PC-9 (cell line): ENCODE data around the gene ATP11A. TPM values are rescaled to one million over a fixed set of nuclear protein-coding genes. Genes with fewer than 3 reads are reported as not detected.

Experiments used
- BruUV-seq: library from RNA; stranded (reverse); fragments of 400-500 nt; replicated peaks from 2 replicates; lab custom pipeline; 2021; lab: Mats Ljungman, UMichigan
- CTCF ChIA-PET: fragments of 300-600 bp; sonication (Branson Sonifier 250); formaldehyde crosslinking; loops from one replicate; lab custom pipeline; 2022; ENCODE audit warnings: antibody characterized with exemption; lab: Charles Lee
- POLR2A ChIA-PET: fragments of 300-600 bp; sonication (Branson Sonifier 250); formaldehyde crosslinking; loops from one replicate; lab custom pipeline; 2022; ENCODE audit warnings: antibody characterized with exemption; ENCODE audit not compliant: unreplicated experiment; lab: Charles Lee
- DNase-seq, 2 experiments: peaks; one replicate each; pipeline versions ENCODE4 v3.0.0 to v3.0.0-alpha.2; 2015 to 2022; ENCODE audit warnings: mixed read lengths in 1 of 2
- H2AFZ ChIP-seq: fragments of 200-600 bp; sonication (generic); 2 replicates; pipeline ENCODE4 v1.8.1; 2017; ENCODE audit warnings: antibody characterized with exemption
- H3F3A ChIP-seq: fragments of 200-600 bp; sonication (generic); 2 replicates; pipeline ENCODE4 v1.8.1; 2017; ENCODE audit warnings: antibody characterized with exemption, mild to moderate bottlenecking, low read depth; ENCODE audit not compliant: insufficient read depth
- H3K27ac ChIP-seq: fragments of 200-600 bp; sonication (generic); 2 replicates; pipeline ENCODE4 v1.6.1; 2016; ENCODE audit warnings: mixed run types
- H3K27me3 ChIP-seq: fragments of 200-600 bp; sonication (generic); 2 replicates; pipeline ENCODE4 v1.6.1; 2016; ENCODE audit warnings: low read depth, mixed run types; ENCODE audit not compliant: insufficient read depth
- H3K36me3 ChIP-seq: fragments of 200-600 bp; sonication (generic); 2 replicates; pipeline ENCODE4 v1.6.1; 2016; ENCODE audit warnings: low read depth, mixed run types
- H3K4me1 ChIP-seq: fragments of 200-600 bp; sonication (generic); replicated peaks from 2 replicates; pipeline ENCODE4 v1.6.1; 2016; ENCODE audit warnings: mixed run types; ENCODE audit not compliant: insufficient read depth
- H3K4me2 ChIP-seq: fragments of 200-600 bp; sonication (generic); 2 replicates; pipeline ENCODE4 v1.6.1; 2017; ENCODE audit warnings: mixed run types
- H3K4me3 ChIP-seq: fragments of 200-600 bp; sonication (generic); 2 replicates; pipeline ENCODE4 v1.6.1; 2016; ENCODE audit warnings: mixed run types
- H3K79me2 ChIP-seq: fragments of 200-600 bp; sonication (generic); 2 replicates; pipeline ENCODE4 v1.6.1; 2017; ENCODE audit warnings: low read depth, mixed run types
- H3K9me2 ChIP-seq: fragments of 200-600 bp; sonication (generic); 2 replicates; pipeline ENCODE4 v1.8.1; 2017; ENCODE audit warnings: mild to moderate bottlenecking; ENCODE audit not compliant: insufficient read depth
- H3K9me3 ChIP-seq: fragments of 200-600 bp; sonication (generic); 2 replicates; pipeline ENCODE4 v1.8.1; 2016; ENCODE audit warnings: low read depth; ENCODE audit not compliant: insufficient read depth
- H4K20me1 ChIP-seq: fragments of 200-600 bp; sonication (generic); 2 replicates; pipeline ENCODE4 v1.8.1; 2017; ENCODE audit not compliant: insufficient read depth
- EZH2 ChIP-seq: fragments of 200-600 bp; sonication (generic); IDR thresholded peaks from 2 replicates; pipeline ENCODE4 v1.8.0; 2017; ENCODE audit warnings: antibody characterized with exemption, low read depth
- intact Hi-C: fragments of 100-400 bp; cut with micrococcal nuclease; formaldehyde crosslinking; loops from one replicate; pipeline ENCODE4 v1.10.0; 2022; ENCODE audit not compliant: unreplicated experiment
- total RNA-seq: library from RNA; stranded (reverse); gene quantifications from 2 replicates; pipeline ENCODE4 v1.2.3, GENCODE V29; 2021
- TF ChIP-seq, protein P1 (sequence below): fragments of 200-600 bp; sonication (generic); conservative IDR thresholded peaks from 2 replicates; pipeline ENCODE4 v1.6.1; 2017; ENCODE audit warnings: mixed run types, antibody characterized with exemption, mild to moderate bottlenecking, moderate library complexity

Gene ATP11A
- total RNA-seq, 1 experiment from 2014 or later: 92.2 TPM

DNA sequence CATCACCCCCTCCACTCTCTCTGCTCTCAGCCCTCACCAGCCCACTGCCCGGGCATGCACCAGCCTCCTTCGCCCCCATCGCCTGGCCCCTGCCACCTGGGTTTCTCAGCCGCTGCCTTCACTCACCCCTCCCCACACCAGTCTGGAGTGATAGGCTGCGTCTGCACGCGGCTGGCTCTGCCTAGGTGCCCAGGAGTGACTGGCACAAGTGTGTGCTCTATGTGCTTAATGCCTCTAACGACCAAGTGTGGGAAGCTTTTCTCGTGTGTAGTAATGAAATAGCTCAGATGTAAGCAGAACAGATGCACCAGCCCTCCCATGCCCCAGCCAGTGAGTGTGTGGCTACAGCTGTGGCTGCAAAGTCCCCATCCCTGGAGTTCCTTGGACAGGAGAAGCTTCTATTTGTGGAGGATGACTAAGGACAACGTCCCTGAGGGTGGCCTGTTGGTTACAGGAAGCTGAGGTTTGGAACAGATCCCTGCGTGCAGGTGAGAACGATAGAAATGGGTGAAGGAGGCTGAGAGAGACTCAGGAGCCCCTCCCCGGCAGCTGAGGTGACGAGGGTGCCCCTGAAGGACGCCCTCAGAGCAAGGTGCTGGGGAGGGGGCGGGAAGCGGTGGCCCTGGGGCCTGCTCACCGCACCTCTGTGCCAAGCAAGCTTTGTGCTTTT lies 35.6 kb downstream of the ATP11A start:
- Histone ChIP-seq H3K4me2 (peak overlapping the region; percentile 80), H3K9me2 (no peaks in the 10 kb centered on the region), H3K4me1 (peaks cover 70% of the 10 kb centered on the region), H3K9me3 (no peaks in the 10 kb centered on the region), H4K20me1 (no peaks in the 10 kb centered on the region), H3K27ac (peak overlapping the region; percentile 81), H3K27me3 (no peaks in the 10 kb centered on the region), H3F3A (peaks cover 50% of the 10 kb centered on the region), H3K4me3 (peak overlapping the region; percentile 48), H3K79me2 (peaks cover 73% of the 10 kb centered on the region), H3K36me3 (no peaks in the 10 kb centered on the region; the same call in 1 of the 2 replicates), H2AFZ (no peak overlapping the region)
- no TSS peak for BruUV-seq
- no peak for TF ChIP-seq EZH2
- POLR2A ChIA-PET: interaction anchor here (0.7 kb wide), 1 partner anchor 14 kb away, joined by 3 read pairs; no protein-coding TSS in a partner anchor
- CTCF ChIA-PET: interaction anchor here (0.6 kb wide), 3 partner anchors 85 to 1512 kb away, joined by 3 to 7 read pairs (median 5); no protein-coding TSS in a partner anchor
- peak; percentile 71 to 94 for DNase-seq
- intact Hi-C loops: loop anchor here (1.0 kb wide), 1 partner anchor 36 kb away; no protein-coding TSS in a partner anchor

DNA sequence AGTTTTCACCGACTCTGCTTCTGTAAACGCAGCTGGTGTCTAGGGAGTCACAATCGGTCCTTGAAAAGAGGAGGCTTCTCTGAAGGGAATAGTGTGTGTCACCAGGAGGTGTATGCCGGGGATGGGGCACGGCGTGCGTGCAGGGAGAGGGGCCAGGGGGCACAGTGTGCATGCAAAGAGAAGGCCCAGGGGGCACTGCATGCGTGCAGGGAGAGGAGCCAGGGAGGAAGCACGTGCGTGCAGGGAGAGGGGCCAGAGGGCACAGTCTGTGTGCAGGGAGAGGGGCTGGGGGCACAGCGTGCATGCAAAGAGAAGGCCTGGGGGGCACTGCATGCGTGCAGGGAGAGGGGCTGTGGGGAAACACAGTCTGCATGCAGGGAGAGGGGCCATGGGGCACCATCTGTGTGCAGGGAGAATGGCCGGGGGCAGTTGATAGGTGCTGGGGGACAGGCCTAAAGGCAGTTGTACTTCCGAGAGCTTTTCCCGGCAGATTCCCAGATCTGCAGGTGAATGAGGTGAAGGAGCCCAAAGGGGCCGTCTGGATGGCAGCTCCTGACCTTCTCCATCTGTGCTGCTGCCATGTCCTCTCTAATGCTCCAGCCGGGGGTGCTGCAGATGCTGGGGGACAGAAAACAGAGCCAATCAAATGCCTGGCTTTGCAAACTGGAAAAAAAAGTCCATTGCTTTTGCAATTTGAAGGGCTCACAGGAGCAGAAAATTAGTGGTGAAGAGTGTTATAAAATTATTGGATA lies 36.4 kb downstream of the ATP11A start:
- intact Hi-C loops: no loop called here
- no peak for TF ChIP-seq EZH2
- TF ChIP-seq, protein P1, sequence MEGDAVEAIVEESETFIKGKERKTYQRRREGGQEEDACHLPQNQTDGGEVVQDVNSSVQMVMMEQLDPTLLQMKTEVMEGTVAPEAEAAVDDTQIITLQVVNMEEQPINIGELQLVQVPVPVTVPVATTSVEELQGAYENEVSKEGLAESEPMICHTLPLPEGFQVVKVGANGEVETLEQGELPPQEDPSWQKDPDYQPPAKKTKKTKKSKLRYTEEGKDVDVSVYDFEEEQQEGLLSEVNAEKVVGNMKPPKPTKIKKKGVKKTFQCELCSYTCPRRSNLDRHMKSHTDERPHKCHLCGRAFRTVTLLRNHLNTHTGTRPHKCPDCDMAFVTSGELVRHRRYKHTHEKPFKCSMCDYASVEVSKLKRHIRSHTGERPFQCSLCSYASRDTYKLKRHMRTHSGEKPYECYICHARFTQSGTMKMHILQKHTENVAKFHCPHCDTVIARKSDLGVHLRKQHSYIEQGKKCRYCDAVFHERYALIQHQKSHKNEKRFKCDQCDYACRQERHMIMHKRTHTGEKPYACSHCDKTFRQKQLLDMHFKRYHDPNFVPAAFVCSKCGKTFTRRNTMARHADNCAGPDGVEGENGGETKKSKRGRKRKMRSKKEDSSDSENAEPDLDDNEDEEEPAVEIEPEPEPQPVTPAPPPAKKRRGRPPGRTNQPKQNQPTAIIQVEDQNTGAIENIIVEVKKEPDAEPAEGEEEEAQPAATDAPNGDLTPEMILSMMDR: no peak
- no peak for DNase-seq
- H3K4me2 ChIP-seq: peak overlapping the region; percentile 80
- no peaks in the 10 kb centered on the region; the same call in 1 of the 2 replicates for H3K36me3 ChIP-seq
- peaks cover 73% of the 10 kb centered on the region for H3K79me2 ChIP-seq
- no peaks in the 10 kb centered on the region for H4K20me1 ChIP-seq
- ChIA-PET CTCF (interaction anchor here (0.6 to 0.7 kb wide), 3 partner anchors 10 to 1512 kb away, joined by 3 to 5 read pairs (median 5); no protein-coding TSS in a partner anchor), POLR2A (interaction anchor here (0.7 kb wide), 1 partner anchor 15 kb away, joined by 3 read pairs; no protein-coding TSS in a partner anchor)
- H3K9me2 ChIP-seq: no peaks in the 10 kb centered on the region
- H3K9me3 ChIP-seq: no peaks in the 10 kb centered on the region
- H2AFZ ChIP-seq: no peak overlapping the region
- peak overlapping the region; percentile 81 for H3K27ac ChIP-seq
- BruUV-seq: no TSS peak
- H3K27me3 ChIP-seq: no peaks in the 10 kb centered on the region
- peaks cover 43% of the 10 kb centered on the region for H3F3A ChIP-seq
- H3K4me1 ChIP-seq: peaks cover 70% of the 10 kb centered on the region
- H3K4me3 ChIP-seq: peak overlapping the region; percentile 48

DNA sequence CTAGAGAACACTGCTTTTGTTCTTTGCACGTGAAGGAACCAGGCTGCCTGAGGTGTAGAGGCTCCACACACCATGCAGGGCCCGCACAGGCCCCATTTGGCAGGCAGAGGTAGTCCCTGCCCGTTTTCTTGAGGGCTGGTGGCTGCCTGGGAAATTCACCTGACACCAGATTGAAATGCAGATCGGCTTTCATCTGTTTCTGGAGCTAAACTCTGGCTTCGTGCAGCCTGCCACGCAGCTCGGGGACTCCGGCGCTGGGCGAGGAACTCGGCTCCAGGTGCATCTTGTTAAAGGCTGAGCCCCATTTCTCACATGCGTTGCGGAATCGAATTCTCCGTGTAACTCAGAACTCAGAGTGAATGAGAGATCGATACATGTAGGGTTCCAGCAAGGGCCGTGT lies 37.7 kb downstream of the ATP11A start:
- H3K9me3 ChIP-seq: no peaks in the 10 kb centered on the region
- H4K20me1 ChIP-seq: no peaks in the 10 kb centered on the region
- no peak overlapping the region for H3K27ac ChIP-seq
- peaks cover 43% of the 10 kb centered on the region for H3F3A ChIP-seq
- no peaks in the 10 kb centered on the region; the same call in 1 of the 2 replicates for H3K36me3 ChIP-seq
- POLR2A ChIA-PET: no interaction called here
- peak overlapping the region; percentile 80 for H3K4me2 ChIP-seq
- BruUV-seq: no TSS peak
- H2AFZ ChIP-seq: no peak overlapping the region
- H3K27me3 ChIP-seq: no peaks in the 10 kb centered on the region
- no peak for TF ChIP-seq EZH2
- TF ChIP-seq, protein P1: no peak
- no peaks in the 10 kb centered on the region for H3K9me2 ChIP-seq
- intact Hi-C loops: no loop called here
- H3K4me3 ChIP-seq: no peak overlapping the region
- CTCF ChIA-PET: no interaction called here
- H3K4me1 ChIP-seq: peaks cover 70% of the 10 kb centered on the region
- peaks cover 82% of the 10 kb centered on the region for H3K79me2 ChIP-seq
- no peak for DNase-seq
